PC-9 (cell line): ENCODE results near the gene GCNT2. TPM values are rescaled to one million over a fixed set of nuclear protein-coding genes. Genes with fewer than 3 reads are reported as not detected.

Source experiments
- BruUV-seq: library from RNA; stranded (reverse); fragments of 400-500 nt; replicated peaks from 2 replicates; lab custom pipeline; 2021; lab: Mats Ljungman, UMichigan
- CTCF ChIA-PET: fragments of 300-600 bp; sonication (Branson Sonifier 250); formaldehyde crosslinking; loops from one replicate; lab custom pipeline; 2022; ENCODE audit warnings: antibody characterized with exemption; lab: Charles Lee
- POLR2A ChIA-PET: fragments of 300-600 bp; sonication (Branson Sonifier 250); formaldehyde crosslinking; loops from one replicate; lab custom pipeline; 2022; ENCODE audit warnings: antibody characterized with exemption; ENCODE audit not compliant: unreplicated experiment; lab: Charles Lee
- DNase-seq, 2 experiments: peaks; one replicate each; pipeline versions ENCODE4 v3.0.0 to v3.0.0-alpha.2; 2015 to 2022; ENCODE audit warnings: mixed read lengths in 1 of 2
- H2AFZ ChIP-seq: fragments of 200-600 bp; sonication (generic); 2 replicates; pipeline ENCODE4 v1.8.1; 2017; ENCODE audit warnings: antibody characterized with exemption
- H3F3A ChIP-seq: fragments of 200-600 bp; sonication (generic); 2 replicates; pipeline ENCODE4 v1.8.1; 2017; ENCODE audit warnings: antibody characterized with exemption, mild to moderate bottlenecking, low read depth; ENCODE audit not compliant: insufficient read depth
- H3K27ac ChIP-seq: fragments of 200-600 bp; sonication (generic); 2 replicates; pipeline ENCODE4 v1.6.1; 2016; ENCODE audit warnings: mixed run types
- H3K27me3 ChIP-seq: fragments of 200-600 bp; sonication (generic); 2 replicates; pipeline ENCODE4 v1.6.1; 2016; ENCODE audit warnings: low read depth, mixed run types; ENCODE audit not compliant: insufficient read depth
- H3K36me3 ChIP-seq: fragments of 200-600 bp; sonication (generic); 2 replicates; pipeline ENCODE4 v1.6.1; 2016; ENCODE audit warnings: low read depth, mixed run types
- H3K4me1 ChIP-seq: fragments of 200-600 bp; sonication (generic); replicated peaks from 2 replicates; pipeline ENCODE4 v1.6.1; 2016; ENCODE audit warnings: mixed run types; ENCODE audit not compliant: insufficient read depth
- H3K4me2 ChIP-seq: fragments of 200-600 bp; sonication (generic); 2 replicates; pipeline ENCODE4 v1.6.1; 2017; ENCODE audit warnings: mixed run types
- H3K4me3 ChIP-seq: fragments of 200-600 bp; sonication (generic); 2 replicates; pipeline ENCODE4 v1.6.1; 2016; ENCODE audit warnings: mixed run types
- H3K79me2 ChIP-seq: fragments of 200-600 bp; sonication (generic); 2 replicates; pipeline ENCODE4 v1.6.1; 2017; ENCODE audit warnings: low read depth, mixed run types
- H3K9me2 ChIP-seq: fragments of 200-600 bp; sonication (generic); 2 replicates; pipeline ENCODE4 v1.8.1; 2017; ENCODE audit warnings: mild to moderate bottlenecking; ENCODE audit not compliant: insufficient read depth
- H3K9me3 ChIP-seq: fragments of 200-600 bp; sonication (generic); 2 replicates; pipeline ENCODE4 v1.8.1; 2016; ENCODE audit warnings: low read depth; ENCODE audit not compliant: insufficient read depth
- H4K20me1 ChIP-seq: fragments of 200-600 bp; sonication (generic); 2 replicates; pipeline ENCODE4 v1.8.1; 2017; ENCODE audit not compliant: insufficient read depth
- CTCF ChIP-seq: fragments of 200-600 bp; sonication (generic); conservative IDR thresholded peaks from 2 replicates; pipeline ENCODE4 v1.6.1; 2017; ENCODE audit warnings: mixed run types, antibody characterized with exemption, mild to moderate bottlenecking, moderate library complexity
- EZH2 ChIP-seq: fragments of 200-600 bp; sonication (generic); IDR thresholded peaks from 2 replicates; pipeline ENCODE4 v1.8.0; 2017; ENCODE audit warnings: antibody characterized with exemption, low read depth
- intact Hi-C: fragments of 100-400 bp; cut with micrococcal nuclease; formaldehyde crosslinking; loops from one replicate; pipeline ENCODE4 v1.10.0; 2022; ENCODE audit not compliant: unreplicated experiment
- total RNA-seq: library from RNA; stranded (reverse); gene quantifications from 2 replicates; pipeline ENCODE4 v1.2.3, GENCODE V29; 2021

The GCNT2 gene
- total RNA-seq, 1 experiment from 2014 or later: 35.7 TPM

DNA sequence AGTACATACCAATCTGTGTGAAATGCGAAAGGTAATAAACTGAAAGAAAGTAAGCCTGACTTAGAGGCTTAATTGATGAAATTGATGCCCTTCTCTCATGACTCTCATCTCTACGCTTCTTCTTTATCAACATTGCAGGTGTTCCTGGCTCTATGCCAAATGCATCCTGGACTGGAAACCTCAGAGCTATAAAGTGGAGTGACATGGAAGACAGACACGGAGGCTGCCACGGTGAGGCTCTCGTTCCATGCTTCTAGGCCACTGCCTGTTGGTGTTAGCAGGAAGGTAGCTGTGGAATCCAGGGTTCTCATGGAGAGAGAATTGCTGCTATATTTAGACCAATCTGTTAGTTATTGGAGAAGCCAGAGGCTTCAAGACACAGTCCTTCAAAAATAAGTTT lies 100.1 kb downstream of the GCNT2 start:
- ChIA-PET POLR2A (no interaction called here), CTCF (no interaction called here)
- intact Hi-C loops: no loop called here
- H3K4me3 ChIP-seq: no peak overlapping the region
- no peaks in the 10 kb centered on the region for H3K9me2 ChIP-seq
- H3K9me3 ChIP-seq: no peaks in the 10 kb centered on the region
- no TSS peak for BruUV-seq
- H4K20me1 ChIP-seq: no peaks in the 10 kb centered on the region
- H3K4me1 ChIP-seq: no peaks in the 10 kb centered on the region
- no peak for TF ChIP-seq CTCF
- TF ChIP-seq EZH2: no peak
- H3K27me3 ChIP-seq: no peaks in the 10 kb centered on the region
- no peaks in the 10 kb centered on the region for H3K36me3 ChIP-seq
- no peak overlapping the region for H3K4me2 ChIP-seq
- no peaks in the 10 kb centered on the region for H3K79me2 ChIP-seq
- no peaks in the 10 kb centered on the region for H3F3A ChIP-seq
- no peak overlapping the region for H2AFZ ChIP-seq
- no peak overlapping the region for H3K27ac ChIP-seq
- DNase-seq: no peak

DNA sequence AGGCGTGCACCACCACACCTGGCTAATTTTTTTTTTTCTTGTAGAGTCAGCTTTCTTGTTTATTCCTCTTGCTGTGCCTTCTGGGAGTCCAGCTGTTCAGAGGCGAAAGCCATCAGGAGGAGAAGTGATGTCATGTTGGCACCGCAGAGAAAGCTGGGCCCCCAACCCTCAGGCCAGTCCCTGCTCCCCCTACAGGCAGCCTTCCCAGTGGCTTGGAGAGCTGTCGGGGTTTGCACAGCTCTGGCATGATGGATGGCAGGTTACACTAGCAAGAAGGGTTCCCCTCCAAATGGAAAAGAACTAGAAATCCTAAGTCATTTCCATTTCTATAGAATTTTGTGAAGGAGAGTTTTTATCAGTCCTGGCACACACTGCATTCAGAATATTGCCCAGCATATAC lies 100.7 kb downstream of the GCNT2 start:
- Histone ChIP-seq H3K27me3 (no peaks in the 10 kb centered on the region), H3K9me2 (no peaks in the 10 kb centered on the region), H3K27ac (no peak overlapping the region), H3K9me3 (no peaks in the 10 kb centered on the region), H3F3A (no peaks in the 10 kb centered on the region), H3K36me3 (no peaks in the 10 kb centered on the region), H4K20me1 (no peaks in the 10 kb centered on the region), H3K79me2 (no peaks in the 10 kb centered on the region), H3K4me3 (no peak overlapping the region), H3K4me2 (no peak overlapping the region), H3K4me1 (no peaks in the 10 kb centered on the region), H2AFZ (no peak overlapping the region)
- BruUV-seq: no TSS peak
- ChIA-PET CTCF (no interaction called here), POLR2A (no interaction called here)
- TF ChIP-seq CTCF (no peak), EZH2 (no peak)
- intact Hi-C loops: no loop called here
- DNase-seq: no peak

GRCh38 chr6:10624836-10625235 lies 103.7 kb downstream of the GCNT2 start:
- Histone ChIP-seq H4K20me1 (no peaks in the 10 kb centered on the region), H3K9me2 (no peaks in the 10 kb centered on the region), H3K79me2 (no peaks in the 10 kb centered on the region), H3F3A (no peaks in the 10 kb centered on the region), H3K4me2 (no peak overlapping the region), H3K9me3 (no peaks in the 10 kb centered on the region), H3K27ac (no peak overlapping the region), H3K27me3 (no peaks in the 10 kb centered on the region), H3K36me3 (no peaks in the 10 kb centered on the region), H2AFZ (no peak overlapping the region), H3K4me3 (no peak overlapping the region), H3K4me1 (no peaks in the 10 kb centered on the region)
- intact Hi-C loops: no loop called here
- no TSS peak for BruUV-seq
- ChIA-PET CTCF (no interaction called here), POLR2A (no interaction called here)
- TF ChIP-seq EZH2 (no peak), CTCF (no peak)
- DNase-seq: no peak
